Keratinocyte (primary cell): ENCODE measurements around the gene KIFBP.

ENCODE experiments used
- EZH2 ChIP-seq: IDR thresholded peaks from one replicate; pipeline ENCODE4 v1.6.1; 2012; ENCODE audit warnings: inconsistent platforms, mild to moderate bottlenecking, low read length, moderate library complexity
- TF ChIP-seq, protein P1 (sequence below), 3 experiments: IDR thresholded peaks in 1 of 3; conservative IDR thresholded peaks in 1 of 3; optimal IDR thresholded peaks in 1 of 3; 2 replicates in 2 of 3; 3 replicates in 1 of 3; pipeline versions ENCODE3 to v1.5.1; 2011; ENCODE audit warnings: low read length in 3 of 3, mild to moderate bottlenecking in 3 of 3, moderate library complexity in 2 of 3, control low read depth in 1 of 3, inconsistent platforms in 1 of 3; ENCODE audit not compliant: insufficient read depth in 2 of 3; ENCODE audit errors: extremely low read depth in 1 of 3

DNA sequence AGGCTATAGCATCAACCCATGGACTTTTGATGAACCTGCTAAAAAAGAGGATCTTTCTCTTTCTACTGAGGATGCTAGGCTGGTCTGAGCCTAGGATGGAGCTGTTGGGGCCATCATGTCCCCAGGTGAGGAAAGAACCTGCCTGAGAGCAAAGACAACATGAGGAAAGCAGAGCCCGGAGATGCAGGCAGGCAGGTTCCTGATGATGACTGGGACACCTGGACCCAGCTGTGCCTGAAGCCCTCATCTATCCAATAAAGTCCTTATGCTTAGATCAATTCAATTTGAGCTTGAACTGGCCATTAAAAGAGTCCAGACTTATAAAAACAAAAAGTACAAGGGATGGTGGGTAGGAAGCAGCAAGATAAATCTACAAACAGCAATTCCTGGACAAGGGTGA is 48.9 kb downstream of the KIFBP start:
- TF ChIP-seq, protein P1, sequence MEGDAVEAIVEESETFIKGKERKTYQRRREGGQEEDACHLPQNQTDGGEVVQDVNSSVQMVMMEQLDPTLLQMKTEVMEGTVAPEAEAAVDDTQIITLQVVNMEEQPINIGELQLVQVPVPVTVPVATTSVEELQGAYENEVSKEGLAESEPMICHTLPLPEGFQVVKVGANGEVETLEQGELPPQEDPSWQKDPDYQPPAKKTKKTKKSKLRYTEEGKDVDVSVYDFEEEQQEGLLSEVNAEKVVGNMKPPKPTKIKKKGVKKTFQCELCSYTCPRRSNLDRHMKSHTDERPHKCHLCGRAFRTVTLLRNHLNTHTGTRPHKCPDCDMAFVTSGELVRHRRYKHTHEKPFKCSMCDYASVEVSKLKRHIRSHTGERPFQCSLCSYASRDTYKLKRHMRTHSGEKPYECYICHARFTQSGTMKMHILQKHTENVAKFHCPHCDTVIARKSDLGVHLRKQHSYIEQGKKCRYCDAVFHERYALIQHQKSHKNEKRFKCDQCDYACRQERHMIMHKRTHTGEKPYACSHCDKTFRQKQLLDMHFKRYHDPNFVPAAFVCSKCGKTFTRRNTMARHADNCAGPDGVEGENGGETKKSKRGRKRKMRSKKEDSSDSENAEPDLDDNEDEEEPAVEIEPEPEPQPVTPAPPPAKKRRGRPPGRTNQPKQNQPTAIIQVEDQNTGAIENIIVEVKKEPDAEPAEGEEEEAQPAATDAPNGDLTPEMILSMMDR (optimal IDR thresholded peaks at IDR 0.05 in 1 of 3, IDR thresholded peaks at IDR 0.05 in 1 of 3, conservative IDR thresholded peaks at IDR 0.05 in 1 of 3; ENCODE audit: extremely low read depth in 1 of 3, insufficient read depth in 2 of 3, low read length in 3 of 3): no peak
- TF ChIP-seq EZH2: no peak
